Hepatocyte (in vitro differentiated cells): ENCODE results near the gene FSCN2.

Experiments
- EZH2phosphoT487 ChIP-seq: fragments of 200-600 bp; sonication (generic); IDR thresholded peaks from one replicate; pipeline ENCODE4 v1.6.1; 2018; ENCODE audit warnings: antibody characterized with exemption, mild to moderate bottlenecking, low read depth, moderate library complexity; ENCODE audit not compliant: unreplicated experiment, severe bottlenecking
- TF ChIP-seq, protein P1 (sequence below): fragments of 200-600 bp; sonication (generic); IDR thresholded peaks from 2 replicates; pipeline ENCODE4 v1.5.1; 2016; ENCODE audit warnings: antibody characterized with exemption, mild to moderate bottlenecking; ENCODE audit not compliant: poor library complexity

DNA sequence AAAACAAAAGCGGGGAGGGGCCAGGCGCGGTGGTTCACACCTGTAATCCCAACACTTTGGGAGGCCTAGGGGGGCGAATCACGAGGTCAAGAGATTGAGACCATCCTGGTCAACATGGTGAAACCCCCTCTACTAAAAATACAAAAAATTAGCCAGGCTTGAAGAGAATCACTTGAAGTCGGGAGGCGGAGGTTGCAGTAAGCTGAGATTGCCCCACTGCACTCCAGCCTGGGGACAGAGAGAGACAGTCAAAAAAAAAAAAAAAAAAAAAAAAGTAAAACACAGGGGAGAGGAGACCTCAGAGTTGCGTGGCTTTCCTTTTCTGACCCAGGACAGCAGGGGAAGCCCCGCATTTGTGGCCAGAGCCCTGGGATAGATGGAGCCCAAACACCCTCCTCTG is 35.5 kb upstream of the FSCN2 start:
- TF ChIP-seq, protein P1, sequence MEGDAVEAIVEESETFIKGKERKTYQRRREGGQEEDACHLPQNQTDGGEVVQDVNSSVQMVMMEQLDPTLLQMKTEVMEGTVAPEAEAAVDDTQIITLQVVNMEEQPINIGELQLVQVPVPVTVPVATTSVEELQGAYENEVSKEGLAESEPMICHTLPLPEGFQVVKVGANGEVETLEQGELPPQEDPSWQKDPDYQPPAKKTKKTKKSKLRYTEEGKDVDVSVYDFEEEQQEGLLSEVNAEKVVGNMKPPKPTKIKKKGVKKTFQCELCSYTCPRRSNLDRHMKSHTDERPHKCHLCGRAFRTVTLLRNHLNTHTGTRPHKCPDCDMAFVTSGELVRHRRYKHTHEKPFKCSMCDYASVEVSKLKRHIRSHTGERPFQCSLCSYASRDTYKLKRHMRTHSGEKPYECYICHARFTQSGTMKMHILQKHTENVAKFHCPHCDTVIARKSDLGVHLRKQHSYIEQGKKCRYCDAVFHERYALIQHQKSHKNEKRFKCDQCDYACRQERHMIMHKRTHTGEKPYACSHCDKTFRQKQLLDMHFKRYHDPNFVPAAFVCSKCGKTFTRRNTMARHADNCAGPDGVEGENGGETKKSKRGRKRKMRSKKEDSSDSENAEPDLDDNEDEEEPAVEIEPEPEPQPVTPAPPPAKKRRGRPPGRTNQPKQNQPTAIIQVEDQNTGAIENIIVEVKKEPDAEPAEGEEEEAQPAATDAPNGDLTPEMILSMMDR, result no peak
- TF ChIP-seq EZH2phosphoT487, result no peak
